Hematopoietic multipotent progenitor cell treated with erythropoietin and hydrocortisone succinate and interleukin-3 and kit ligand, for 17 days (in vitro differentiated cells): Measurements from ENCODE around the gene TOR1A.

Source experiments
- DNase-seq: peaks from one replicate; pipeline ENCODE4 v3.0.0-alpha.2; 2015; ENCODE audit warnings: low spot score

TOR1A gene

GRCh38 chr9:129851821-129852220, 27.9 kb upstream of the TOR1A start:
- DNase-seq: no peak

- DNase-seq: no peak
Measured at GRCh38 chr9:129850821-129851550, 27.1 kb upstream of the TOR1A start.

- DNase-seq: no peak
Measured at GRCh38 chr9:129849901-129850300, 26.0 kb upstream of the TOR1A start.

GRCh38 chr9:129848712-129849441, 24.9 kb upstream of the TOR1A start:
- no peak for DNase-seq

- no peak for DNase-seq
Measured at GRCh38 chr9:129845373-129845772, 21.4 kb upstream of the TOR1A start.

- DNase-seq: no peak
Measured at GRCh38 chr9:129841071-129841470, 17.1 kb upstream of the TOR1A start.

GRCh38 chr9:129840034-129840433, 16.1 kb upstream of the TOR1A start:
- no peak for DNase-seq

- no peak for DNase-seq
Measured at GRCh38 chr9:129839324-129840023, 15.5 kb upstream of the TOR1A start.

GRCh38 chr9:129838707-129839259, 14.8 kb upstream of the TOR1A start:
- no peak for DNase-seq

- DNase-seq: peak; percentile 53
Measured at GRCh38 chr9:129836311-129837007, 12.5 kb upstream of the TOR1A start.

- DNase-seq: peak; percentile 50
Measured at GRCh38 chr9:129835860-129836223, 11.9 kb upstream of the TOR1A start.

- peak; percentile 99 for DNase-seq
Measured at GRCh38 chr9:129835128-129835859, 11.4 kb upstream of the TOR1A start, which contains the start of the genes C9orf78 and USP20. Gene C9orf78 (minus strand): TSS chr9:129835275. CDS start chr9:129835221, 54 bp downstream. Gene USP20 (plus strand): TSS chr9:129835458. CDS start chr9:129852556, 17,098 bp downstream.

GRCh38 chr9:129834489-129835127, 10.7 kb upstream of the TOR1A start:
- DNase-seq: no peak

GRCh38 chr9:129832982-129833381, 9.0 kb upstream of the TOR1A start:
- no peak for DNase-seq

- no peak for DNase-seq
Measured at GRCh38 chr9:129828969-129829368, 5.0 kb upstream of the TOR1A start.

GRCh38 chr9:129828051-129828450, 4.1 kb upstream of the TOR1A start:
- no peak for DNase-seq

GRCh38 chr9:129826759-129827158, 2.8 kb upstream of the TOR1A start:
- no peak for DNase-seq

GRCh38 chr9:129826344-129826743, 2.4 kb upstream of the TOR1A start:
- peak; percentile 89 for DNase-seq

GRCh38 chr9:129823542-129823934, 398 bp downstream of the TOR1A start:
- DNase-seq: no peak

GRCh38 chr9:129822898-129823541, 916 bp downstream of the TOR1A start:
- peak; percentile 42 for DNase-seq
